ENCODE measurements around the gene CDCA8.

The CDCA8 gene

GRCh38 chr1:37718181-37718900 is 26.0 kb downstream of the CDCA8 start:
- no peak for DNase-seq (ENCODE audit: low read depth)

GRCh38 chr1:37718901-37719571 is 26.7 kb downstream of the CDCA8 start:
- TF ChIP-seq CTCF (IDR thresholded peaks at IDR 0.05; ENCODE audit: control insufficient read depth, insufficient read depth, low read depth, low read length, missing control alignments), result no peak
- no peak for DNase-seq (ENCODE audit: low read depth)
- H3K4me3 ChIP-seq (ENCODE audit: control insufficient read depth, low read depth, low read length), result no peak overlapping the region

More at GRCh38 chr1:37718181-37718900, 26.0 kb downstream of the CDCA8 start:
- TF ChIP-seq CTCF (IDR thresholded peaks at IDR 0.05; ENCODE audit: control insufficient read depth, insufficient read depth, low read depth, low read length, missing control alignments), result no peak
- H3K4me3 ChIP-seq (ENCODE audit: control insufficient read depth, low read depth, low read length), result no peak overlapping the region

GRCh38 chr1:37719572-37720195 is 27.4 kb downstream of the CDCA8 start:
- DNase-seq (ENCODE audit: low read depth), result no peak
- no peak overlapping the region for H3K4me3 ChIP-seq (ENCODE audit: control insufficient read depth, low read depth, low read length)
- no peak for TF ChIP-seq CTCF (IDR thresholded peaks at IDR 0.05; ENCODE audit: control insufficient read depth, insufficient read depth, low read depth, low read length, missing control alignments)

- TF ChIP-seq CTCF (IDR thresholded peaks at IDR 0.05; ENCODE audit: control insufficient read depth, insufficient read depth, low read depth, low read length, missing control alignments), result no peak
- H3K4me3 ChIP-seq (ENCODE audit: control insufficient read depth, low read depth, low read length), result no peak overlapping the region
- no peak for DNase-seq (ENCODE audit: low read depth)
These were observed 28.2 kb downstream of the CDCA8 start for GRCh38 chr1:37720231-37721130.

GRCh38 chr1:37721565-37721964 is 29.2 kb downstream of the CDCA8 start:
- no peak for DNase-seq (ENCODE audit: low read depth)
- H3K4me3 ChIP-seq (ENCODE audit: control insufficient read depth, low read depth, low read length), result no peak overlapping the region
- no peak for TF ChIP-seq CTCF (IDR thresholded peaks at IDR 0.05; ENCODE audit: control insufficient read depth, insufficient read depth, low read depth, low read length, missing control alignments)
